Articular chondrocyte of knee joint (primary cell): ENCODE data around the gene MAPK11. TPM values are rescaled to one million over a fixed set of nuclear protein-coding genes. Genes with fewer than 3 reads are reported as not detected.

Experiments used
- total RNA-seq: library from RNA; depleted of rRNA; stranded (reverse); fragments of >200 nt; gene quantifications from 2 replicates; pipeline ENCODE4 v1.2.3, GENCODE V29; 2012

MAPK11 gene
- total RNA-seq: 5.2 and 5.3 TPM in 2 replicates

GRCh38 chr22:50269970-50270665 is at the start of gene MAPK11:
TSS of gene MAPK11 (minus strand) at chr22:50270380. CDS start at chr22:50270292, 88 bp downstream.

GRCh38 chr22:50306753-50307749 is 36.9 kb upstream of the MAPK11 start, which contains the start of gene PLXNB2:
TSS of gene PLXNB2 (minus strand) at chr22:50307646. CDS start at chr22:50290584, 17,062 bp downstream.

DNA sequence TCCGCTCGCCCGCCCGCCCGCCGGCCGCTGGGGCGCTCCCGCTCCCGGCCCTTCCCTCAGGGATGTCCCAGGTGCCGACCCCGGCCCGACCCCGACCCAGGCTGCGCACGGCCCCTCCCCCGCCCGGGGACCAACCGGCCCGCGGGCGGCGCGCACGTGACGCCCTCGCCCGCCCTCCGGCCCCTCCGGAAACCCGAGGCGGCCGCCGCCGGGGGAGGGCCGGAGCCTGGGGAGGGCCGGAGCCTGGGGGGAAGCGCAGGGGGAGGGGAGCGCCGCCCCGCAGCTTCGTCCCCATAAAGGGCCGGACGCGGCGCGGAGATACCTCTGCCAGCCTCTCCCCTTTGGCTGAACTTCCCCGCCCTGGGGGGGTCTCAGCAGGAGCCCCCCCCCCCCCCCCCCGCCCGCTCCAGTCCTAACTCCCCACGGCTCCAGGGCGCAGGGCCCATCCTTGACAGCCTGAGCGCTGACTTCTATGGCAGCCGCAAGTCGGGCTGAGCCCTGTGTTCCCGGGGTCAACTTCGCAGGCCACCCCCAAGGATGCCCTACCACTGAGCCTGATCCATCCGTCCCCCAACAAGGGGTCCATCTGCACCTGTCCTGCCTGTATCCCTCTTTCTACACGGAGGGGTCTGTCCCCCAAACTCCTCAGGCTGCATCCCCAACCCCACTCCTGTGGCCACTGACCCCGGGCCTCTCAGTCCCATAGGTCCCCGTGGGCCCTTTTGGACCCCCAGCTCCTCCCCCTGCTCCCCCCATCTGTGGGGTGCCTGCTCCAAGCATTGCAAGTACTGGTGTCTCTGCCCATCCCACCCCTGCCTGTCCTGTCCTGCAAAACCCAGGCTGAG is 8.3 kb downstream of the MAPK11 start, which contains the start of gene MAPK12:
Gene MAPK12 (minus strand): TSS at position 69 of the 845 bp plus-strand sequence. CDS start 174 bp downstream, outside the sequence.

DNA sequence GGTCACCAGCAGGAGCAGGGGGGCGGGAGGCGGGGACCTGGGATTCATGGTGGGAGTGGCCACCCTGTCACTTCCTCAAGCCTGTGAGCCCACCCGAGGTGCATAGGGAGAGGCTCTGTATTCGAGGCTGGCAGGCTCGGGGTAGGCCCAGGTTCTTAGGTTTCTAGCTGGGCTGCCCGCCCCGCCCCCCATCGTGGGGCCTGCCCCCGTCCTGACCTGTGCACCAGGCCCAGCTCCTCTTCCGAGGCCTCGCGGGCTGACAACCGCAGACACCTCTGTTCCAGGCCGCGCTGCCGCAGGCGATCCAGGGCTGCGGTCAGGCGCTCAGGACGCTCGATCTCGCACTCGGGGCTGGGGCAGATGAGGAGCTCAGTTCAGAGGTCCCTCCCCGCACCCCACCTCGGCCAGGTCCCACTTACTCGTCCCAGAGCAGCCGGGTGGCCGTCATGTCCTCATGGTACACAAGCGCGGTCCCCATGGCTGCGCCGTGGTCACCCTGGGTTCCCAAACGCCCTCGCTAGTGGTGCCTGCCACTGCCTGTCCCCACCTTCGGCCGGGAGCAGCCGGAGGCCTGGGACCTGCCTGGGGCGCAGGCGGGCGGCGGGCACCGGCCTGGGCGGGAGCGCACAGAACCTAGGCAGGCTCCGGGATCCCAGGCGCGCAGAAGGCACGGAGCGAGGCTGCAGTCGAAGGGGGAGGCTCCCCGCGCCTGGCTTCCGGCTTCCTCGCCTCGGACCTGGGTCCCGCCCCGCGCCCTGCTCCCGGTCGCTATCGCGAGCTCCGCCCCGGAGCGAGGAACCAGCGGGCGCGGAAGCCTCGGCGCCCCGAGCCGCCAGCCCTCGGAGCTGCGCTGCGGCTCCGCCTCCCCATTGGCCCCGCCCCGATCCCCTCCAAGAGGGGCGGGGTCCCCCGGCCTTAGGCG is 19.4 kb downstream of the MAPK11 start, which contains the start of gene HDAC10:
Gene HDAC10 (minus strand): TSS at position 711 of the 922 bp plus-strand sequence. CDS start 233 bp downstream, at position 478.

DNA sequence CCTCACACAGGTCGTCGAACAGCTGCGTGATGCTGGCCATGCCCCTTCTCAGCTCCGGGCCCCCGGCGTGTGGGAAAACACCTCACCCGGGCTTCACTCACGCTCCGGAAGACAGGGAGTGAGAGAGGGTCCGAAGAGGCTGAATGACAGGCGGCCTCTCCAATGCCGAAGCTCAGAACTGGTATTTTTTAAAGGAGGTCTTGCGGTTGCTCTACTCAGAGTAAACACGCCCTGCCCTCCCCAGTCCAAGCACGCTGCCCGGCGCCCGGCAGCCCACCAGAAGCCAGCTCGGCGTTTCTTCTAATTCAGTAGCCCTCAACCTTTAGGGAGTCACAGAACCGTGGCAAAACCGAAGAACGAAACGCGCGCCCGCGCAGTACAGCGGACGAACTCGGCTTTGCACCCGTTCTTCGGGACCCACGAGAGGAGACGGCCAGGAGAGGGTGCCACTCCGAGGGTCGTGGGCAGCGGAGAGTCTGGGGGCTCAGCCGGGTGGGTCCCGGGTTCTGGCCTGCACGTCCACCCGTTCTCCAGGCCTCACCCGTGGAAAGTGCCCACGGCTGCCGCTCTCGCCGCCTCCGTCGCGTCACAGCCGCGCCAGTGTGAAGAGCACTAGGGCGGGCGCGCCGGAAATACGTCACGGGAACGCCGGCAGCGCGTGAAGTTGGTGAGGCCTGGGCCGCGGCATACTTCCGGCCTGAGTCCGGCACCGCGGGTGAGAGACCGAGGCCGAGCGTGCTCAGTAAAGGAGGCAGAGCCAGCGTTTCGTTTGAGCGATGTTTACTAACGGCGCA is 25.6 kb downstream of the MAPK11 start, which contains the start of gene TUBGCP6:
Gene TUBGCP6 (minus strand): TSS at position 604 of the 794 bp plus-strand sequence. CDS start 564 bp downstream, at position 40.

Other genes starting within 250 kb of the MAPK11 start
- not detected in 2 replicates for gene TTLL8, start 212.1 kb downstream of the MAPK11 start, total RNA-seq
- gene MLC1, start 185.0 kb downstream of the MAPK11 start, total RNA-seq: not detected in 2 replicates
- under 0.01 and 0.43 TPM in 2 replicates for gene MOV10L1, start 180.4 kb downstream of the MAPK11 start, total RNA-seq
- 0.11 and 0.26 TPM in 2 replicates for gene PANX2, start 99.6 kb downstream of the MAPK11 start, total RNA-seq
- 11.2 and 13.5 TPM in 2 replicates for gene TRABD, start 84.5 kb downstream of the MAPK11 start, total RNA-seq
- 9.2 and 10.3 TPM in 2 replicates for gene SELENOO, start 69.4 kb downstream of the MAPK11 start, total RNA-seq
- gene TUBGCP6, start 25.4 kb downstream of the MAPK11 start, total RNA-seq: 18.3 and 20.1 TPM in 2 replicates
- 12.4 and 13.6 TPM in 2 replicates for gene HDAC10, start 19.1 kb downstream of the MAPK11 start, total RNA-seq
- gene MAPK12, start 8.7 kb downstream of the MAPK11 start, total RNA-seq: 26.3 and 32.1 TPM in 2 replicates
- gene PLXNB2, start 37.3 kb upstream of the MAPK11 start, total RNA-seq: 179 and 192 TPM in 2 replicates
- gene DENND6B, start 56.6 kb upstream of the MAPK11 start, total RNA-seq: 3.7 and 4.4 TPM in 2 replicates
- gene PPP6R2, start 72.9 kb upstream of the MAPK11 start, total RNA-seq: 25.7 and 36.8 TPM in 2 replicates
- 46.3 and 52.2 TPM in 2 replicates for gene SBF1, start 204.7 kb upstream of the MAPK11 start, total RNA-seq
- gene ADM2, start 211.2 kb upstream of the MAPK11 start, total RNA-seq: 3.0 and 4.4 TPM in 2 replicates
- not detected in 2 replicates for gene MIOX, start 216.5 kb upstream of the MAPK11 start, total RNA-seq
- 40.6 and 46.5 TPM in 2 replicates for gene LMF2, start 237.3 kb upstream of the MAPK11 start, total RNA-seq
- gene NCAPH2, start 237.8 kb upstream of the MAPK11 start, total RNA-seq: 23.5 and 26.5 TPM in 2 replicates